Measurements from ENCODE around the gene L3MBTL4.

DNA sequence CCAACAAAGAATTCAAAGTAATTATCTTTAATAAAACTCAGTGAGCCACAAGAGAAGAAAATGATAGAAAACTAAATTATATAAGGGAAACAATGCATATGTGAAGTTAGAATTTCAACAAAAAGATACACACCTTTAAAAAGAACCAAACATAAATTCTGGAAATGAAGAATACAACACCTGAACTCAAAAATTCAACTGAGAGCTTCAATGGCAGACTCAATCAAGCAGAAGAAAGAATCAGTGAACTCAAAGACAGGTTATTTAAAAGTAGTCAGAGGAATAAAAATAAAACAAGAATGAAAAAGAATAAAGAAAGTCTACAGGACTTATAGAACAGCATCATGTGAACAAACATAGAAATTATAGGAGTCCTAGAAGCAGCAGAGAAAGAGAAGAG, 73.4 kb downstream of the L3MBTL4 start:
- TF ChIP-seq, protein P1, sequence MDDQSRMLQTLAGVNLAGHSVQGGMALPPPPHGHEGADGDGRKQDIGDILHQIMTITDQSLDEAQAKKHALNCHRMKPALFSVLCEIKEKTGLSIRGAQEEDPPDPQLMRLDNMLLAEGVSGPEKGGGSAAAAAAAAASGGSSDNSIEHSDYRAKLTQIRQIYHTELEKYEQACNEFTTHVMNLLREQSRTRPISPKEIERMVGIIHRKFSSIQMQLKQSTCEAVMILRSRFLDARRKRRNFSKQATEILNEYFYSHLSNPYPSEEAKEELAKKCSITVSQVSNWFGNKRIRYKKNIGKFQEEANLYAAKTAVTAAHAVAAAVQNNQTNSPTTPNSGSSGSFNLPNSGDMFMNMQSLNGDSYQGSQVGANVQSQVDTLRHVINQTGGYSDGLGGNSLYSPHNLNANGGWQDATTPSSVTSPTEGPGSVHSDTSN (IDR thresholded peaks at IDR 0.05) = no peak
- no peak for TF ChIP-seq CTCF (IDR thresholded peaks at IDR 0.05)
- TF ChIP-seq TAF1 (IDR thresholded peaks at IDR 0.05; ENCODE audit: borderline replicate concordance, low read depth, low read length) = no peak
- TF ChIP-seq NRF1 (IDR thresholded peaks at IDR 0.05; ENCODE audit: low read depth, low read length) = no peak
- TF ChIP-seq, protein P2, sequence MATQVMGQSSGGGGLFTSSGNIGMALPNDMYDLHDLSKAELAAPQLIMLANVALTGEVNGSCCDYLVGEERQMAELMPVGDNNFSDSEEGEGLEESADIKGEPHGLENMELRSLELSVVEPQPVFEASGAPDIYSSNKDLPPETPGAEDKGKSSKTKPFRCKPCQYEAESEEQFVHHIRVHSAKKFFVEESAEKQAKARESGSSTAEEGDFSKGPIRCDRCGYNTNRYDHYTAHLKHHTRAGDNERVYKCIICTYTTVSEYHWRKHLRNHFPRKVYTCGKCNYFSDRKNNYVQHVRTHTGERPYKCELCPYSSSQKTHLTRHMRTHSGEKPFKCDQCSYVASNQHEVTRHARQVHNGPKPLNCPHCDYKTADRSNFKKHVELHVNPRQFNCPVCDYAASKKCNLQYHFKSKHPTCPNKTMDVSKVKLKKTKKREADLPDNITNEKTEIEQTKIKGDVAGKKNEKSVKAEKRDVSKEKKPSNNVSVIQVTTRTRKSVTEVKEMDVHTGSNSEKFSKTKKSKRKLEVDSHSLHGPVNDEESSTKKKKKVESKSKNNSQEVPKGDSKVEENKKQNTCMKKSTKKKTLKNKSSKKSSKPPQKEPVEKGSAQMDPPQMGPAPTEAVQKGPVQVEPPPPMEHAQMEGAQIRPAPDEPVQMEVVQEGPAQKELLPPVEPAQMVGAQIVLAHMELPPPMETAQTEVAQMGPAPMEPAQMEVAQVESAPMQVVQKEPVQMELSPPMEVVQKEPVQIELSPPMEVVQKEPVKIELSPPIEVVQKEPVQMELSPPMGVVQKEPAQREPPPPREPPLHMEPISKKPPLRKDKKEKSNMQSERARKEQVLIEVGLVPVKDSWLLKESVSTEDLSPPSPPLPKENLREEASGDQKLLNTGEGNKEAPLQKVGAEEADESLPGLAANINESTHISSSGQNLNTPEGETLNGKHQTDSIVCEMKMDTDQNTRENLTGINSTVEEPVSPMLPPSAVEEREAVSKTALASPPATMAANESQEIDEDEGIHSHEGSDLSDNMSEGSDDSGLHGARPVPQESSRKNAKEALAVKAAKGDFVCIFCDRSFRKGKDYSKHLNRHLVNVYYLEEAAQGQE (IDR thresholded peaks at IDR 0.05; ENCODE audit: low read depth, low read length) = no peak
- TF ChIP-seq RCOR1 (IDR thresholded peaks at IDR 0.05; ENCODE audit: low read length) = no peak
- TF ChIP-seq EP300 (IDR thresholded peaks at IDR 0.05; ENCODE audit: borderline replicate concordance in 1 of 2, low read depth in 1 of 2, low read length in 1 of 2) = no peak
- no peak for TF ChIP-seq GABPA (IDR thresholded peaks at IDR 0.05; ENCODE audit: low read depth)
- TF ChIP-seq TEAD4 (IDR thresholded peaks at IDR 0.05; ENCODE audit: borderline replicate concordance, insufficient read depth) = no peak

Measured in SK-N-SH (cell line).